Keratinocyte (primary cell): Measurements from ENCODE around the gene ERMARD. TPM values are rescaled to one million over a fixed set of nuclear protein-coding genes. Genes with fewer than 3 reads are reported as not detected.

Source experiments
- DNase-seq: peaks from one replicate; pipeline ENCODE4 v3.0.0-alpha.2; 2011; ENCODE audit warnings: low read depth, missing footprints, low spot score
- FAIRE-seq: peaks from 2 replicates; lab custom pipeline; 2011; peaks lifted over from hg19 to GRCh38; lab: Jason Lieb, UNC
- H2AFZ ChIP-seq: 2 replicates; pipeline ENCODE4 v1.6.0; 2012; ENCODE audit warnings: low read length, control low read depth, inconsistent platforms; ENCODE audit not compliant: control insufficient read depth
- H3K27ac ChIP-seq: 2 replicates; pipeline ENCODE4 v1.5.1; 2011; ENCODE audit warnings: low read length; ENCODE audit not compliant: control insufficient read depth, insufficient read depth
- H3K27me3 ChIP-seq: 3 replicates; pipeline ENCODE4 v1.6.0; 2011; ENCODE audit warnings: low read length; ENCODE audit not compliant: control insufficient read depth, insufficient read depth; ENCODE audit errors: extremely low read depth
- H3K36me3 ChIP-seq, 2 experiments: 2 replicates in 1 of 2; 3 replicates in 1 of 2; pipeline ENCODE4 v1.5.1; 2011; ENCODE audit warnings: low read length in 2 of 2, mild to moderate bottlenecking in 1 of 2; ENCODE audit not compliant: control insufficient read depth in 2 of 2, insufficient read depth in 2 of 2; ENCODE audit errors: extremely low read depth in 1 of 2
- H3K4me1 ChIP-seq: 3 replicates; pipeline ENCODE4 v1.5.1; 2011; ENCODE audit warnings: low read length; ENCODE audit not compliant: control insufficient read depth, insufficient read depth; ENCODE audit errors: extremely low read depth
- H3K4me2 ChIP-seq: 3 replicates; pipeline ENCODE4 v1.6.0; 2011; ENCODE audit warnings: low read depth, low read length; ENCODE audit not compliant: control insufficient read depth, insufficient read depth; ENCODE audit errors: extremely low read depth
- H3K4me3 ChIP-seq, 3 experiments: fragments of 200-600 bp in 1 of 3; sonication (generic) in 1 of 3; 2 replicates in 2 of 3; 3 replicates in 1 of 3; pipeline ENCODE4 v1.5.1; 2011 to 2016; ENCODE audit warnings: low read length in 3 of 3, mild to moderate bottlenecking in 3 of 3, control low read depth in 2 of 3, inconsistent platforms in 1 of 3, low read depth in 1 of 3, mixed read lengths in 1 of 3, mixed run types in 1 of 3, moderate library complexity in 1 of 3; ENCODE audit not compliant: control insufficient read depth in 2 of 3, insufficient read depth in 2 of 3; ENCODE audit errors: extremely low read depth in 1 of 3
- H3K79me2 ChIP-seq: 2 replicates; pipeline ENCODE4 v1.6.0; 2012; ENCODE audit warnings: low read length; ENCODE audit not compliant: control insufficient read depth, insufficient read depth
- H3K9ac ChIP-seq: 3 replicates; pipeline ENCODE4 v1.6.0; 2011; ENCODE audit warnings: low read length; ENCODE audit not compliant: control insufficient read depth, insufficient read depth; ENCODE audit errors: extremely low read depth
- H3K9me1 ChIP-seq: 3 replicates; pipeline ENCODE4 v1.6.0; 2011; ENCODE audit warnings: low read length; ENCODE audit not compliant: control insufficient read depth, insufficient read depth; ENCODE audit errors: extremely low read depth
- H3K9me3 ChIP-seq: 2 replicates; pipeline ENCODE4 v1.5.1; 2012; ENCODE audit warnings: low read depth, low read length; ENCODE audit not compliant: control insufficient read depth
- H4K20me1 ChIP-seq: 3 replicates; pipeline ENCODE4 v1.6.0; 2011; ENCODE audit warnings: low read length; ENCODE audit not compliant: control insufficient read depth, insufficient read depth; ENCODE audit errors: extremely low read depth
- CTCF ChIP-seq, 3 experiments: IDR thresholded peaks in 1 of 3; conservative IDR thresholded peaks in 1 of 3; optimal IDR thresholded peaks in 1 of 3; 2 replicates in 2 of 3; 3 replicates in 1 of 3; pipeline versions ENCODE3 to v1.5.1; 2011; ENCODE audit warnings: low read length in 3 of 3, mild to moderate bottlenecking in 3 of 3, moderate library complexity in 2 of 3, control low read depth in 1 of 3, inconsistent platforms in 1 of 3; ENCODE audit not compliant: insufficient read depth in 2 of 3; ENCODE audit errors: extremely low read depth in 1 of 3
- EZH2 ChIP-seq: IDR thresholded peaks from one replicate; pipeline ENCODE4 v1.6.1; 2012; ENCODE audit warnings: inconsistent platforms, mild to moderate bottlenecking, low read length, moderate library complexity
- dilution Hi-C: fragments of 300-500 bp; cut with MboI; formaldehyde crosslinking; loops from one replicate; pipeline ENCODE4 v1.7.0; 2020; ENCODE audit warnings: low sequenced_read_pairs; ENCODE audit not compliant: extremely low pct_ligation_motif_present
- polyA plus RNA-seq, 5 experiments: library from polyadenylated mRNA; depleted of rRNA in 3 of 5; stranded (reverse) in 3 of 5; stranded (forward) in 1 of 5; unstranded in 1 of 5; fragments of >200 nt; gene quantifications; 1 replicate in 1 of 5; 2 replicates in 3 of 5; 3 replicates in 1 of 5; pipeline versions ENCODE4 v1.2.1 to v1.2.3, GENCODE V29; 2011 to 2012; ENCODE audit warnings: missing spikeins in 2 of 5, low read depth in 1 of 5, low replicate concordance in 1 of 5

ERMARD gene
- polyA plus RNA-seq, 1 donor (not counting 4 experiments of a cell fraction or from before 2014, with no cell fraction given): 37.9 TPM

DNA sequence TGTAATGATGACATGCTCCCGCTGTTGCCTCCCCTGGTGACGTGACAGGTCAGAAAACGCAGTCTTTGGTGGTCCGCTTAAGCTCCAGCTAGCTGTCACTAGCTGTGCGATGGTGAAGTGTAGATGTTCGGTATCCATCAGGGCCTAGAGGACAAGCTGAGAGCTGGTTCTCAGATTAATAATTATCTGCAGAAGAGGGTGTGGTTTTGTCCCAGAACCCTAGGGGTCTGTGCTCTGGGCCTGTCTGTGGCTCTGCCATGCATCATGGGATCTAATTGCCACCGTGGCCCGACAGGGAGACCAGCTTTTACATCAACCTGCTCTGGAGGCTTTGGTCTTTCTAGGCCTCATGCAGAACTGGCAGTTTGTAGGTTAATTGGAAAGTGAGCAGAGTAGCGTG lies 34.1 kb downstream of the ERMARD start:
- TF ChIP-seq CTCF (optimal IDR thresholded peaks at IDR 0.05 in 1 of 3, IDR thresholded peaks at IDR 0.05 in 1 of 3, conservative IDR thresholded peaks at IDR 0.05 in 1 of 3; ENCODE audit: extremely low read depth in 1 of 3, insufficient read depth in 2 of 3, low read length in 3 of 3) (no peak), EZH2 (no peak)

DNA sequence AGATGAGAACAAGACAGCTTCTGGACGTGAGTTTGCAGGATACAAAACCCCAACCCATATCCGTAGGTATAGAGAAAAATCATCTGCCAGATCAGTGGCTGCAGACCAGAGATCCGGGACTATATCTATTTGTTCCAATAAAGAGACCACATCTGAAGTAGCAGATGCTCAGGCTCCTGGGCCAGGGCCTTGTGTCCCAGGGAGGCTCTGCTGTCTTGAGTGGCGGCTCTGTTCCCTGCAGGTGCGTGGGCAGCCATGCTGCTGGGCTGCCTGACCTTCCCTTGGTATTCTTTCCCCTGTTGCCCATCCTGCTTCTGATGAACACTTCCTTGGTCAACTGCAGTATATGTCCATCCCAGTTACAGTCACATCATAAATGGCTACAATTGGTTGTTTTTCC lies 34.9 kb downstream of the ERMARD start:
- Histone ChIP-seq H2AFZ (no peak overlapping the region), H4K20me1 (no peaks in the 10 kb centered on the region), H3K36me3 (peaks cover 0 to 6% of the 10 kb centered on the region in 2 experiments), H3K9ac (no peak overlapping the region), H3K9me1 (no peaks in the 10 kb centered on the region), H3K79me2 (no peaks in the 10 kb centered on the region), H3K4me2 (no peak overlapping the region), H3K27ac (no peak overlapping the region), H3K27me3 (no peaks in the 10 kb centered on the region), H3K4me3 (no peak overlapping the region), H3K9me3 (no peaks in the 10 kb centered on the region), H3K4me1 (peaks cover 13% of the 10 kb centered on the region)
- TF ChIP-seq CTCF (optimal IDR thresholded peaks at IDR 0.05 in 1 of 3, IDR thresholded peaks at IDR 0.05 in 1 of 3, conservative IDR thresholded peaks at IDR 0.05 in 1 of 3; ENCODE audit: extremely low read depth in 1 of 3, insufficient read depth in 2 of 3, low read length in 3 of 3): no peak
- no peak for TF ChIP-seq EZH2
- FAIRE-seq (no peak), DNase-seq (no peak)
- dilution Hi-C loops: no loop called here

More for the DNA sequence above, 34.1 kb downstream of the ERMARD start:
- DNase-seq: no peak
- Histone ChIP-seq H3K4me1 (peaks cover 10% of the 10 kb centered on the region), H3K9me3 (no peaks in the 10 kb centered on the region), H4K20me1 (no peaks in the 10 kb centered on the region), H3K36me3 (peaks cover 0 to 6% of the 10 kb centered on the region in 2 experiments), H3K9me1 (no peaks in the 10 kb centered on the region), H3K4me3 (no peak overlapping the region), H3K9ac (no peak overlapping the region), H2AFZ (no peak overlapping the region), H3K4me2 (no peak overlapping the region), H3K27ac (no peak overlapping the region), H3K79me2 (no peaks in the 10 kb centered on the region), H3K27me3 (no peaks in the 10 kb centered on the region)
- no peak for FAIRE-seq
- dilution Hi-C loops: no loop called here
